Left ventricle myocardium inferior (tissue), 1 donor: ENCODE data around the gene PRICKLE2. TPM values are rescaled to one million over a fixed set of nuclear protein-coding genes. Genes with fewer than 3 reads are reported as not detected.

Experiments
- DNase-seq: peaks from one replicate; pipeline ENCODE4 v3.0.0-alpha.2; 2020
- H3K27ac ChIP-seq: fragments of 200-600 bp; replicated peaks from 2 replicates; pipeline ENCODE4 v1.8.0; 2021
- H3K27me3 ChIP-seq: fragments of 200-600 bp; 2 replicates; pipeline ENCODE4 v1.8.0; 2021; ENCODE audit warnings: low read depth
- H3K36me3 ChIP-seq: fragments of 200-600 bp; 2 replicates; pipeline ENCODE4 v1.8.0; 2021
- H3K4me1 ChIP-seq: fragments of 200-600 bp; 2 replicates; pipeline ENCODE4 v1.8.0; 2021
- H3K4me3 ChIP-seq: fragments of 200-600 bp; 2 replicates; pipeline ENCODE4 v1.8.0; 2021; ENCODE audit warnings: mild to moderate bottlenecking, moderate library complexity
- H3K9me3 ChIP-seq: fragments of 200-600 bp; replicated peaks from 2 replicates; pipeline ENCODE4 v1.8.0; 2021
- CTCF ChIP-seq: fragments of 200-600 bp; IDR thresholded peaks from 2 replicates; pipeline ENCODE4 v1.8.0; 2021; ENCODE audit warnings: antibody characterized with exemption, mild to moderate bottlenecking, borderline replicate concordance
- intact Hi-C: fragments of 100-400 bp; cut with micrococcal nuclease; formaldehyde crosslinking; loops from one replicate; pipeline ENCODE4 v1.11.0; 2022
- total RNA-seq: library from RNA; stranded (reverse); fragmentation: NEBNext Ultra II Directional; extraction: Animal tissue kit (Norgen Biotek cat#: 25700); gene quantifications from one replicate; pipeline ENCODE4 v1.2.1, GENCODE V29; 2021
- donor health status: DM: no; HTN: yes; CAD: no; lungs with severe emphysema.

Gene PRICKLE2
- total RNA-seq, 1 donor from 2014 or later: 8.7 TPM

DNA sequence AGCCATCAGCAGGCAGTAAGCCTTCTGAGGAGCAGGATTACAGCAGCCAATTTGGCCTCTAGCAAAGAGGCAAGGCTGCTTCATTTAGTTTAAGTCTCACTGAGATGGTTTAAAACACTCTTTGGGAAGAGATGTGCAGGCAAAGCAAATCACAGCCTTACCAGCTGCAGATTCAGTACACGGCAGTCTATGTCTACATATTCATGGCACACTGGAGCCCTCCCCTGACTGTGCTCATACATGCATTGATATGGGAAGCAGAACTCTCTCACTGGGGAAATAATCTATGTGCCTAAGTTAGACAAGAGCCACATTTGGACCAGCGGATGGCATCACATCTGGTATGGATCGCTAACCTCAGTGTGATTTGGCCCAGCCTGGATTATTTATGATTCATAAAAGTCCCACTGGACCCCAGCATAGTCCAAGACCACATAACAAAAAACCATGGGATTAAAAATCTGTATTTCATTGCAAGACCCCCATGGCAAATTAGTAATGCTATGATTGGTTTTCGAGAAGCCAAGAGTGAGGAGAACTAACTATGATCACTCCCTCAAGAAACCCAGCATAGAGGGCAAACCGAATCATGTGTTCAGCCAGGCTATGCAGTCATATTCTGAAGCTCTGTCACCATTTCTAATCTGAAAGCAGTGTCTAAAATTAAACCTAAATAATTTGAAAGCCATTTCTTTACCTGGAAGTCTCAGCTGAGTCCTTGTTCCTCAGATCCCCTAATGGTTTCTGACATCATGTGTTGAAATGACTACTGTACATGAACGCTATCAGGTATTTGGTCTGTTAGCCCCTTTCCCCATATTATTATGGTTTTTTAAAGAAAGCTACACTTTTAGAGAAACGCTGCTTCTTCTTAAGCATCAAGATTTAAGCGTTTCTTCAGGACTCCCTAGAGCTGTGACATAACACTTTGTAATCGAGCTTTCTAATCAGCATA is 1.2 kb downstream of the PRICKLE2 start:
- Histone ChIP-seq H3K4me3 (peak overlapping the region; percentile 58), H3K27me3 (no peaks in the 10 kb centered on the region), H3K36me3 (no peaks in the 10 kb centered on the region), H3K9me3 (no peaks in the 10 kb centered on the region), H3K27ac (peak overlapping the region; percentile 72), H3K4me1 (peaks cover 79% of the 10 kb centered on the region)
- TF ChIP-seq CTCF: peak; percentile 24
- DNase-seq: no peak
- intact Hi-C loops: no loop called here

DNA sequence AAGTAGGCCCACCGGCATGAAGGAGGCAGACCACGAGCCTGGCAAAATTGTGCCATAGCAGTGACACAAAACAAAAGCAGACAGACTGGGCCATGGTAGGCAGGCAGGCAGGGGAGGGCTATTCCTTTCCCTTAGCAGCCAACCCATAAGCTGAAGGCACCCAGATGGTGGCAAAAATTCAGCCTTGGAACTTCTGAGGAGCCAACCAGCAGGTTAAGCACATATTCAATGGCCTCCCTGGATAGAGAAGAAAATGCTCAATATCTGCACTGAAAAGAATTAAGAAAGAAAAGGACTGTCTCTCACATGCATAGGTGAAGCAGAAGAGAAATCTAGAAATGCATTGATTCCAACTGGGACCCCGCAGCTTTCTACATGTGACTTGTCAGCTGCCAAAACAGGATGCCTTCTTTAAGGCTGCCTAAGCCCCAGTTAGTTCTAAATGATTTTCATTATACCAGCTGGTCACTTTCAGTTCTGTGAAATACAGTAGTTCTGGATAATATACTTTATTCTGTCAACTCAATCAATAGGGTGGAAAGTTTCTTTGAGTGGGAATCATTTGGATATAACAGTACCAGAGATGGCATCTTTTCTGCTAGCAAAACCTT is 2.7 kb downstream of the PRICKLE2 start:
- TF ChIP-seq CTCF: no peak
- no peaks in the 10 kb centered on the region for H3K36me3 ChIP-seq
- intact Hi-C loops: no loop called here
- no peaks in the 10 kb centered on the region for H3K9me3 ChIP-seq
- peaks cover 93% of the 10 kb centered on the region for H3K4me1 ChIP-seq
- H3K4me3 ChIP-seq: no peak overlapping the region
- H3K27me3 ChIP-seq: no peaks in the 10 kb centered on the region
- peak overlapping the region; percentile 72 for H3K27ac ChIP-seq
- DNase-seq: no peak

DNA sequence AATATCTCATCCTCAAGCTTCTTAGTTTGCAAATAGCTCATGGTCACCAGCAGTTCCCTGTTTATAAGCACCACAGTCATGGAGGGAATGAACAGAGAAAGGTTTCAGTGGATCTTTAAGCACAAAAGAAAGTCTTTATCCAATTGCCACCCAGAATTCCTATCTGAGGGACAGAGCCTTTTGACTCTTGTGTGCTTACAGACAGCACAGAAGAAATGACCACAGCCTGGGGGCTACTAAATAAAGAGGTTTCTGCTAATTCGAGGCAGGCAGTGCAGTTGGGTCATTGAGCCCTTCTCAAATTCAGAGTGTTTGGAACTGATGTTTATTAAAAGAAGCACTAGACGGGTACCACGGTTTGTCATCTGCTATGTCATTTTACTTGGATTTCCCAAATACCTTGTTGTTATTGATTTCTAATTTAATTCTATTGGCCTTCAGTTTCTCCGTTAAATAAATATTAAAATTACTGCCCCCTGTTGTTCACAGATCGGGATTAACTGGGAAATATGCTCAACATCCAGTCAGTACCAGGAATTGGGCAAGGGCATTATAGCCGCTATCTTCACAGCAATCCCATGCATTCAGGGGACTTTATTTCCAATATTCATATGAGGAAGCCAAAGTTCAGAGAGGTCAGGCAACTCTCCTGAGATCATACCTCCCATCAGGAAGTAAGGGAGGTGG is 3.6 kb downstream of the PRICKLE2 start:
- Histone ChIP-seq H3K9me3 (no peaks in the 10 kb centered on the region), H3K4me1 (peaks cover 96% of the 10 kb centered on the region), H3K4me3 (no peak overlapping the region), H3K27ac (peak overlapping the region; percentile 57), H3K36me3 (no peaks in the 10 kb centered on the region), H3K27me3 (no peaks in the 10 kb centered on the region)
- TF ChIP-seq CTCF: no peak
- DNase-seq: no peak
- intact Hi-C loops: no loop called here

DNA sequence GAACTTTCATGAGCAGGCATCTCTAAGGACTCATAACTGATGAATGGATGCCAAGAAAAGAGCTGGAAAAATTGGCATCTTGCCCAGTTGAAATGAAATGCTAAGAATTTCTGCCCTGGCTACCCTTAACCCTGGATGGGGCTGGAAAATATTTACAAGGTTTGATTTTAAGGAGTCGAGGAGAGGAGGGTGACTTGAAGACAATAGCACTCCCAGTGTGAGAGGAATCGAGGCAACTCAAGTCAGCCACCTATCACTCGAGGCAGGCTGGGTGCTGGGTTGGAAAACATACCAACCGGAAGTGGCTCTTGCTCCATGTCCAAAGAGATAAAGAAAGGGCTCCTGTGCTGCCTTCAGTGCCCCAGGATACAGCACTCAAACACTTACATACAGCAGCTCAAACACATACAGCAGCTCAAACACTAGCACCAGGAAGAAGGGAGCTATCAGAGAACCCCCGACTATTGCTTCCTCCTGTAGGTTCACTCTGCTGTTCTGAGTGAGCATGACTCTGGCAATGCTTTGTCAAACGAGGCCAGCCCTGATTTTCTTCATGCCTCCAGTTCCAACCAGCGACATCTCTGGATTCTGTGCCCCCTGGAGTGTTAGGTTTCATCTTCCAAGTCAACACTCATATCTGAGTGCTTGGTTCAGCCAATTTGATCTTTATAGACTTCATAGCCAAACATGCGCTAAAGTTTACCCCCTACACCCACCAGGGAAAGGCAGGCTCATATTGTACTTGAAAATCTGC is 4.9 kb downstream of the PRICKLE2 start:
- no peaks in the 10 kb centered on the region for H3K9me3 ChIP-seq
- no peaks in the 10 kb centered on the region for H3K36me3 ChIP-seq
- no peaks in the 10 kb centered on the region for H3K27me3 ChIP-seq
- peak overlapping the region; percentile 70 for H3K27ac ChIP-seq
- no peak overlapping the region for H3K4me3 ChIP-seq
- intact Hi-C loops: no loop called here
- no peak for TF ChIP-seq CTCF
- peaks cover 96% of the 10 kb centered on the region for H3K4me1 ChIP-seq
- no peak for DNase-seq

GRCh38 chr3:64218746-64219145 is 6.5 kb downstream of the PRICKLE2 start:
- no peak for DNase-seq
- Histone ChIP-seq H3K4me1 (peaks cover 96% of the 10 kb centered on the region), H3K27me3 (no peaks in the 10 kb centered on the region), H3K27ac (no peak overlapping the region), H3K4me3 (no peak overlapping the region), H3K36me3 (no peaks in the 10 kb centered on the region), H3K9me3 (no peaks in the 10 kb centered on the region)
- TF ChIP-seq CTCF: no peak
- intact Hi-C loops: no loop called here
